NCI-H128 (cell line): Measurements from ENCODE around the gene PCDH7.

Experiments
- DNase-seq: peaks from one replicate; lab custom pipeline; 2025; ENCODE audit not compliant: unreplicated experiment; lab: John Stamatoyannopoulos, UW

PCDH7 gene, protein sequence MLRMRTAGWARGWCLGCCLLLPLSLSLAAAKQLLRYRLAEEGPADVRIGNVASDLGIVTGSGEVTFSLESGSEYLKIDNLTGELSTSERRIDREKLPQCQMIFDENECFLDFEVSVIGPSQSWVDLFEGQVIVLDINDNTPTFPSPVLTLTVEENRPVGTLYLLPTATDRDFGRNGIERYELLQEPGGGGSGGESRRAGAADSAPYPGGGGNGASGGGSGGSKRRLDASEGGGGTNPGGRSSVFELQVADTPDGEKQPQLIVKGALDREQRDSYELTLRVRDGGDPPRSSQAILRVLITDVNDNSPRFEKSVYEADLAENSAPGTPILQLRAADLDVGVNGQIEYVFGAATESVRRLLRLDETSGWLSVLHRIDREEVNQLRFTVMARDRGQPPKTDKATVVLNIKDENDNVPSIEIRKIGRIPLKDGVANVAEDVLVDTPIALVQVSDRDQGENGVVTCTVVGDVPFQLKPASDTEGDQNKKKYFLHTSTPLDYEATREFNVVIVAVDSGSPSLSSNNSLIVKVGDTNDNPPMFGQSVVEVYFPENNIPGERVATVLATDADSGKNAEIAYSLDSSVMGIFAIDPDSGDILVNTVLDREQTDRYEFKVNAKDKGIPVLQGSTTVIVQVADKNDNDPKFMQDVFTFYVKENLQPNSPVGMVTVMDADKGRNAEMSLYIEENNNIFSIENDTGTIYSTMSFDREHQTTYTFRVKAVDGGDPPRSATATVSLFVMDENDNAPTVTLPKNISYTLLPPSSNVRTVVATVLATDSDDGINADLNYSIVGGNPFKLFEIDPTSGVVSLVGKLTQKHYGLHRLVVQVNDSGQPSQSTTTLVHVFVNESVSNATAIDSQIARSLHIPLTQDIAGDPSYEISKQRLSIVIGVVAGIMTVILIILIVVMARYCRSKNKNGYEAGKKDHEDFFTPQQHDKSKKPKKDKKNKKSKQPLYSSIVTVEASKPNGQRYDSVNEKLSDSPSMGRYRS (N-terminal part only)

GRCh38 chr4:30720021-30720660 lies at the start of gene PCDH7:
TSS of gene PCDH7 (plus strand) at chr4:30720369. CDS start at chr4:30721423, 1,054 bp downstream.
- DNase-seq: no peak

DNA sequence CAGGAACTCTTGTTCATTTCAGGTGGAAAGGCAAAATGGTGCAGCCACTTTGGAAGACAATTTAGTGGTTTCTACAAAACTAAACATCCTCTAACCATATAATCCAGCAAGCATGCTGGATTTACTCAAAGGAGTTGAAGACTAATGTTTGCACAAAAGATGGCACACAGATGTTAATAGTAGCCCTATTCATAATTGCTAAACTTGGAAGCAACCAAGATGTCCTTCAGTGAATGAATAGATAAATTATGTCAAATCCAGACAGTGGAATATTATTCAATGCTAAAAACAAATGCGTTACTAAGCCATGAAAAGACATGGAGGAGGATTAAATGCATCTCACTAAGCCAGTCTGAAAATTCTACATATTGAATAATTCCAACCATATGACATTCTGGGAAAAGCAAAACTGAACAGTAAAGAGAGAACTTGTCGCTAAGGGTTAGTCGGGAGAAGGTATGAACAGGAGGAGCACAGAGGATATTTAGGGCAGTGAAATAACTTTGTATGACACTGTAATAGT lies 48.2 kb upstream of the PCDH7 start:
- no peak for DNase-seq

GRCh38 chr4:30696191-30696590 lies 24.0 kb upstream of the PCDH7 start:
- no peak for DNase-seq

- DNase-seq: no peak
Observed at GRCh38 chr4:30714408-30715031, 5.6 kb upstream of the PCDH7 start.

DNA sequence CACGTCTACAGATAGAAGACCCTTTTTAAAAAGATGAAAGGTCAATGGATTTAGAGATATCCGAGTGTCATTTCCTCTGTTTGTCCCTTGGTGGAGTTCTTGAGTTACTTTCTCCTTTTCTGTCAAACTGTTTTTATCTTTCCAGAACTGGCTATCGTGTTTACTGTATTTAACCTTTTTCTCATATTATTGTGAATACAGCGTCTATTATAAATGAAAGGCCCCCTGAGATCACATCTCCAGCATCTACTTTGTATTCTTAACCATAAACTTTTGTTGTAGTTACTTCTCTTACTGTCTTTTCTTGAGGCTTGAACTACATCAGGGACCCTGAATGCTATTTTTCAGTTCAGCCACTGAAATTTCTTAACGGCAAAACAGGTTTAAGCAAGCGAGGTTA lies 4.0 kb upstream of the PCDH7 start:
- no peak for DNase-seq

GRCh38 chr4:30716681-30717207 lies 3.4 kb upstream of the PCDH7 start:
- no peak for DNase-seq

DNA sequence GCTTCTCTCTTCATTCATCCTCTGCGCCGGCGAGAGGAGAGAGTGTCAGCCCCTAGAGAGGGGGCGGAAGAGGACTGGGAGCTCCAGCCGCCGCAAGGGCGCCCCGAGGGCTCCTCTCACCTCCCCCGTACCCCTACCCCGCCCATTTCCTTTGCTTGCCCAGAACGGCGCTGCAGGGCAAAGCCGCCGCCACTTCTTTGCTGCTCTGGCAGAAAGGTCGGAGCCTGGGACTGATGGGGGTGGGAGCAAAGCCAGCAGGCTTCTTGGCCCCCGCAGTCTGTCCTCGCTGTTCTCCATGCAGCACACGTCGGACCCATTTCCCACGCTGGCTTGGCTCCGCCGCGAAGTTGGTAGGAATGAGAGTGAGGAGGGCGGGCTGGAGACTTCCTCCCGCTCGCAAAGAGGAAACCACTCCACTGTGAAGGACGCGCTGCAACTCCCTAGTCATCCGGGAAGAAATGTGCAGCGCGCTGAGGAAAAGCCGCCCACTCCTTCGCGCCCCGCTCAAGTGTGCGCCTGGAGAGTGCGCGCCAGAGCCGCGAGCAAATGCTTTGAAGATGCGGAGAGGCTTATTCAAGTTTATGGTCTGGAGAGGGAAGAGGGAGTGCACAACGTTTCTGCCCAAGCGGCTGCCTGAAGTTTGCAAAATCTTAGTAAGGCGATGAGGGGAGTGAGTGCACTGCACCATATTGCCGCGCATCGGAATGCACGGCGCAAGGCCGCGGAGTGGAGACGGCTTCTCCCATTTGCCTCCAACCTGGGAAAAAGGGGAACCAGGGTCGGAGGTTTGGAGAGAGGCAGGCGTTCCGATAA lies 2.8 kb upstream of the PCDH7 start:
- DNase-seq: no peak

DNA sequence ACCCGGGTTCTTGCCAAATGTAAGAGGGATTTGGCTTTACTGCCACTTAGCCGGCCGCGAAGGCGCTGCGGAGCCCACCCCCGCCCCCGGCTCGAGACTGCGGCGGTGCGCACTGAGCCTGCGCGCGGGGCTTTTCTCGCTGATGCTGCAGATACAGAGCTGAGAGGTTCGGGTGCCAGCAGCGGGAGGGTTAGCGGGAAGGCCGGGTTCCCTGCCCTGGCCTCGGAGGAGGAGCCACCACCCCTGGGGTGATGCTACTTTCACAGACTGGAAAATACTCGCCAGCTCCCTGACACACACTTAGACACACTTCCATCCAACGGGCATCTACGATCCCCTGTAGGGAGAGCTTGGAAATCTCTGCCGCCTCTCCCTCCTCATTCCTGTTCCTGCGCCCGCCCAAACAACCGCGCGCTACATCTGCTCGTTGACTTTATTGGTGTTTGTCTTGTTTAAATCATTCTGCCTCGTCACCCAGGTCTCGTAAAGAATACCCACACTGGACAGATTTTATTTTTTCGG lies 2.1 kb upstream of the PCDH7 start:
- no peak for DNase-seq

DNA sequence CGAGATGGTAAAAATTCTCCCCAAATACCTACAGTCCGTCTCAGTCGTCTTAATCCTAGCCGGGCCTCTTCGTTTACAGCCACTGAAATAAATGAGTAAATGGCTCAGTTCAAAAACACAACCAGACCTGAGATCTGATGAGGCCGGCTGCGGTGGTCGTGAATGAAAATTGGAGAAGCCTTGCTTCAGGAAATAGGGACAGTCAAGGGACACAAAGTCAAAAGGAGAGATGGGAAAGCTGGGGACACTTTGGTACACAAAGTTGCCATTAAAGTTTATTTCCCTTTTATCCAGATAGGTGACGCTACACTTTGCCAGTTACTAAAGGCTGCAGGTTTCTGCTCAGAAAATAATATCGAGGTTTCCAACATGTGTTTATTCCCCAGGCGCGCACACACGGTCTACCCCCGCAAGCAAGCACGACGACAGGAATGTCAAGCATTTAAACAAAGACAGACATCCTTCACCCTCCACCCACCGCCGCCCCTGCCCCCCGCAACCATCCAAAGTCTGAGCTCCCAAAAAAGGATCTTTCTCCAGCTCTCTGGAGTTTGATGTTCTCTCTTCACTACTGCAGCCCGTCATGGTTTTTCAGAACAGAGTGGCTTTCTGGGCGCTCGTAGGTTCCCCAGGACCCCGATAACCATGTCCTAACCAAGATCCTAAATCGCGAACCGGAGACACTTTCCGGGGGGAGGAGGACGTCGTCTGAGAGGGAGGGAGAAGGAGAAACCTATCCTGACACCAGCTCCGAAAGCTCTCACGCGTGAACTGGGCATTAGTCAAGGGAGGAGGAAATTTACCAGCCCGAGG lies 1.3 kb upstream of the PCDH7 start:
- DNase-seq: no peak

- DNase-seq: no peak
Observed at GRCh38 chr4:30719454-30720020, 632 bp upstream of the PCDH7 start.

GRCh38 chr4:30720661-30721184 lies 554 bp downstream of the PCDH7 start:
- no peak for DNase-seq

DNA sequence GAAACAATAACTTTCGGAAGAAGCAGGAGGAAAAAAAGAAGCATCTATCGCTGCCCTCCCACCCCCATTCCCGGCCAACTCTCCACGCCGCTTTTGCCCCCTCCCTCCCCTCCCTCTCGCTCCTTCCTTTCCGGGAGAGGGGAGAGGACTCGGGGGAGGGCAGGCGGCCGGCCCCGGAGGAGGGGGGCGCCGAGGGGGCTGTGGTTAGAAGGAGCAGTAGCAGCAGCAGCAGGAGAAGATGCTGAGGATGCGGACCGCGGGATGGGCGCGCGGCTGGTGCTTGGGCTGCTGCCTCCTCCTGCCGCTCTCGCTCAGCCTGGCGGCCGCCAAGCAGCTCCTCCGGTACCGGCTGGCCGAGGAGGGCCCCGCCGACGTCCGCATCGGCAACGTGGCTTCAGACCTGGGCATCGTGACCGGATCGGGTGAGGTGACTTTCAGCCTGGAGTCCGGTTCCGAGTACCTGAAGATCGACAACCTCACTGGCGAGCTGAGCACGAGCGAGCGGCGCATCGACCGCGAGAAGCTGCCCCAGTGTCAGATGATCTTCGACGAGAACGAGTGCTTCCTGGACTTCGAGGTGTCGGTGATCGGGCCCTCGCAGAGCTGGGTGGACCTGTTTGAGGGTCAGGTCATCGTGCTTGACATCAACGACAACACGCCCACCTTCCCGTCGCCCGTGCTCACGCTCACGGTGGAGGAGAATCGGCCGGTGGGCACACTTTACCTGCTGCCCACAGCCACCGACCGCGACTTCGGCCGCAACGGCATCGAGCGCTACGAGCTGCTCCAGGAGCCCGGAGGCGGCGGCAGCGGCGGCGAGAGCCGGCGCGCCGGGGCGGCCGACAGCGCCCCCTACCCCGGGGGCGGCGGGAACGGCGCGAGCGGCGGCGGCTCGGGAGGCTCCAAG lies 1.3 kb downstream of the PCDH7 start:
- no peak for DNase-seq

- no peak for DNase-seq
Observed at GRCh38 chr4:30722092-30722358, 1.9 kb downstream of the PCDH7 start.

- DNase-seq: no peak
Observed at GRCh38 chr4:30722359-30723200, 2.4 kb downstream of the PCDH7 start.

DNA sequence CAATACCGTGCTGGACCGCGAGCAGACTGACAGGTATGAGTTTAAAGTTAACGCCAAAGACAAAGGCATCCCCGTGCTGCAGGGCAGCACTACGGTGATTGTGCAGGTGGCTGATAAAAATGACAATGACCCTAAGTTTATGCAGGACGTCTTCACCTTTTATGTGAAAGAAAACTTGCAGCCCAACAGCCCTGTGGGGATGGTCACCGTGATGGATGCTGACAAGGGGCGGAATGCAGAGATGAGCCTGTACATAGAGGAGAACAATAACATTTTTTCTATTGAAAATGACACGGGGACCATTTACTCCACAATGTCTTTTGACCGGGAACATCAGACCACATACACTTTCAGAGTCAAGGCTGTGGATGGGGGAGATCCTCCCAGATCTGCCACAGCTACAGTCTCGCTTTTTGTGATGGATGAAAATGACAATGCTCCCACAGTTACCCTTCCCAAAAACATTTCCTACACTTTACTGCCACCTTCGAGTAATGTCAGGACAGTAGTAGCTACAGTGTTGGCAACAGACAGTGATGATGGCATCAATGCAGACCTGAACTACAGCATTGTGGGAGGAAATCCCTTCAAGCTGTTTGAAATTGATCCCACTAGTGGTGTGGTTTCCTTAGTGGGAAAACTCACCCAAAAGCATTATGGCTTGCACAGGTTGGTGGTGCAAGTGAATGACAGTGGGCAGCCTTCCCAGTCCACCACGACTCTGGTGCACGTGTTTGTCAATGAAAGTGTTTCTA lies 3.2 kb downstream of the PCDH7 start:
- DNase-seq: no peak

DNA sequence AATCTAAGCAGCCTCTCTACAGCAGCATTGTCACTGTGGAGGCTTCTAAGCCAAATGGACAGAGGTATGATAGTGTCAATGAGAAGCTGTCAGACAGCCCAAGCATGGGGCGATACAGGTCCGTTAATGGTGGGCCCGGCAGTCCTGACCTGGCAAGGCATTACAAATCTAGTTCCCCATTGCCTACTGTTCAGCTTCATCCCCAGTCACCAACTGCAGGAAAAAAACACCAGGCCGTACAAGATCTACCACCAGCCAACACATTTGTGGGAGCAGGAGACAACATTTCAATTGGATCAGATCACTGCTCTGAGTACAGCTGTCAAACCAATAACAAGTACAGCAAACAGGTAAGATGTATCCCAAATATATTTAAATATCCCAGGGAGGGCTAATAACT lies 4.1 kb downstream of the PCDH7 start:
- DNase-seq: no peak
